Fibroblast of skin of abdomen (primary cell): Measurements from ENCODE around the gene DCC.
A peak's percentile ranks its signal among the peaks of the same experiment; 100 is the strongest.

ENCODE experiments used
- DNase-seq: peaks from one replicate; pipeline ENCODE4 v3.0.0-alpha.2; 2013

DCC gene

DNA sequence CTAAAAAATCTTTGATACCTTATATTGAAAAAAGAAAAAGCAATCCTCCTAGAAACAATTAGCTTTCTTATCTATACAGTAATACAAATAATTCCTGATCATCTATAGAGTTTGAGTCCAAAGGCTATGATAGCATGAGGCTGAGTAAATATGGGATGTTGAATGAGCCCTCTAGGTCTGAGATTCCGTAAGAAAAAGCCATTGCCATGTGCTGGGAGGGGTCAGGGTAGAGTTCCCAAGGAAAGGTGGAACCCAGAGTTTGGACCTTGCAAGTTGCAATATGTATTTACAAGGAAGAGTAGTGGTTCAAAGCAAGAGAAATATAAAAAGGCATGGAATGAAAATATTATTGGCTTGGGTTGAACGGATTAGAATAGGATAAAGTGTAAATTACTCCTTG, 178.1 kb downstream of the DCC start:
- DNase-seq = no peak

DNA sequence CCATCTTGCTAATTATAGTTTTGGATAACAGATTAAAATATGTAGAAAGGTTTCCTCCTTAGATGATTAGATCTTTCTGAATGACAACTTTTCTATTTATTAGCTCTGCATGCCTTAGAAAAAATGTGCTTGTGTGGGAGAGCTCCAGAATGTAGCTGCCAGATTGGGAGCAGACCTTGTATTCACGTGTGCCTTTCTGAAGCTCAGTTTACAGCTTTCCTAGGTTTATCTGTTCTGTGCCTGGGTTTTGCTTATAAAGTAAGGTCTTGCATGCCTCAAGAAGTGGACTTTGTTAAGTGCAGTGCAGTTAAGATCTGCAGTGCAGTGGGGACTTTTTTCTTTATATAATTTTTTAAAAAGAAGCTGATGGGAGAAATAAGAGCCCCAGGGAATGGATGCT, 179.0 kb downstream of the DCC start:
- no peak for DNase-seq

- DNase-seq = no peak
Observed at GRCh38 chr18:52523566-52523965, 183.6 kb downstream of the DCC start.

- DNase-seq = no peak
Observed at GRCh38 chr18:52531836-52532235, 191.8 kb downstream of the DCC start.

DNA sequence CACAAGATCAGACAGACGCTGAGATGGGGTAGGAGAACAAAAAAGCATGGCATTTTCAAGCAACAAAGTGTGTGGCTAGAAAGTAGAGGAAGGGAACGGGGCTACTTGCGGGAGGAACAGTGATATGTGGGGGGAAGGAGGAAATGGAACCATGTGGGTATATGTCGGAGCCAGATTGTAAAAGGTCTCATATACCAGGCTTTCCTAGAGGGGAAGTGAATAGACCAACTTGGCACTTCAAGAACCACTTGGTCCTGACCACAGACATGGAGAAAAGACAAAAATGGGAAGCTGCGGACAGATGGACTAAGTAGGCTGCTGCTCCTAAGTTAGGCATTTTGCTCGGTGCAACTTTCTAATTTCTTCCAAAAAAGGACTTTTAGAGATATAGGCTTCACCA, 196.0 kb downstream of the DCC start:
- DNase-seq = no peak

DNA sequence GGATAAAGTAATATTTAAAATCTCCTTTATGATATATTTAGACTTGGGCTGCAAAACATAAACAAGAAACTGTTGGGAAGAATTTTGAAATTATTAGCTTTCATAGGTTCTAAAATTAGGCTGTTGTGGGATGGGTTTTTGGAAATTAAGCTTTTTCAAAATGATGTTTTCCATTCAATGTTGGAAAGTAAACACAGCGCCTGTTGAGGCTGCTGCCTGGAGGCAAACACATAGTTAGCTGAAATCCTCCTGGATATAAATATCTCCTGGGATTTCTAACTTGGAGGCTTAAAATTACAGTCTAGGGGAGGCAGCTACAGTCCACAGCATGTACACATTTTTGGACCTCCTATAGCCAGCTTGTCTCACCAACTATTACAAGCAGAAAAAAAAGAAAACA, 197.3 kb downstream of the DCC start:
- no peak for DNase-seq

DNA sequence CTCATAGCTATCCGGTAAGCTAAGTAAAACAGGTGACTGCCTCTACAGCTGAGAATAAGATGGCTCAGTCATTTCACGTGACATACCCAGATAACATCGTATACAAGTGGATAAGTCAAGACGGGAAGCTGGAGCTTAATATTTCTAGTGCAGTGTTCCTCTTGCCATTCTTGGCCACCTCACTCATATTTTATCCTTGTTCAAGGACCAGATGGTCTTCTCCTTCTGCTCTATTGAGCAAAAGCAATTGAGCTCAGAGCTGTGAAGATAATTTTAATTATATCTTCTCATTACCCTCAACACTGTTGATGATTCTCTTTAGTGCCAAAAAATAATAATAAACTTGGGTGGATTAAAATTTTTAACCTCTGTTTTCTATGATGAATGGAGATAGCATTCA, 201.1 kb downstream of the DCC start:
- DNase-seq = no peak

GRCh38 chr18:52544086-52544485, 204.1 kb downstream of the DCC start:
- no peak for DNase-seq

- DNase-seq = no peak
Observed at GRCh38 chr18:52546686-52547346, 206.8 kb downstream of the DCC start.

GRCh38 chr18:52553441-52553840, 213.4 kb downstream of the DCC start:
- DNase-seq = no peak

- no peak for DNase-seq
Observed at GRCh38 chr18:52554180-52554579, 214.2 kb downstream of the DCC start.

DNA sequence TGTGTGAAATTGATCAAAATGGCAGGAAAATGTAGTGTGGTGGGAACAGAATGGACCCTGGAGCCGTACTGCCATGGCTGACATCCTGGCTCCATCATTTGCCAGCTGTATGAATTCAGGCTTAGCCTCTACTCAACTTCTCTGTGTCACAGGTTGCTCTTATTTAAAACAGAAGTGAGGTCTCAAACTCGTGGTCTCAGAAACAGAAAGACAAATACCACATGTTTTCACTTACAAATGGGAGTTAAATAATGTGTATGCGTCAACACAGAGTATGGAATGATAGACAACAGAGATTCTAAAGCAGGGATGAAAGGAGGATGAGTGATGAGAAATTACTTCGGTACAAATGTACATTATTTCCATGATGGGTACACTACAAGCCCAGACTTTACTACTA, 227.4 kb downstream of the DCC start:
- DNase-seq = peak; percentile 56

DNA sequence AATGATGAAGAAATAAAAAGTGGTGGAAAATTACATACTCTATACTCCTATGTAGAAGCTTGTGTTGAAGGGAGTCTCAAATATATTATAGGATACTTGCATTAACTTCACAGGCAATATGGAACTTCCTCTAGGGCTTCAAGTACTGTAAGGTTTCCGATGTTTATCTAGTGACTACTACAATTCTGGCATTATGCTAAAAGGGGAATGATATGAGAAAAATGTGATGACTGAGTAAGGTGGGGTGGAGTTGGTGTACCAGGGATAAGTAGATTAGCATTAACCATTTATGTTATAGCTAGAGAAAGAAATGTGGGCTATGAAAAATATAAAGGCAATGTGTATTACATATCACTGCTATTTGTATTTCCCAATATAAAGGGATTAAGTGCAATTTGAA, 229.5 kb downstream of the DCC start:
- DNase-seq = peak; percentile 65

GRCh38 chr18:52570975-52571374, 231.0 kb downstream of the DCC start:
- DNase-seq = peak; percentile 55

DNA sequence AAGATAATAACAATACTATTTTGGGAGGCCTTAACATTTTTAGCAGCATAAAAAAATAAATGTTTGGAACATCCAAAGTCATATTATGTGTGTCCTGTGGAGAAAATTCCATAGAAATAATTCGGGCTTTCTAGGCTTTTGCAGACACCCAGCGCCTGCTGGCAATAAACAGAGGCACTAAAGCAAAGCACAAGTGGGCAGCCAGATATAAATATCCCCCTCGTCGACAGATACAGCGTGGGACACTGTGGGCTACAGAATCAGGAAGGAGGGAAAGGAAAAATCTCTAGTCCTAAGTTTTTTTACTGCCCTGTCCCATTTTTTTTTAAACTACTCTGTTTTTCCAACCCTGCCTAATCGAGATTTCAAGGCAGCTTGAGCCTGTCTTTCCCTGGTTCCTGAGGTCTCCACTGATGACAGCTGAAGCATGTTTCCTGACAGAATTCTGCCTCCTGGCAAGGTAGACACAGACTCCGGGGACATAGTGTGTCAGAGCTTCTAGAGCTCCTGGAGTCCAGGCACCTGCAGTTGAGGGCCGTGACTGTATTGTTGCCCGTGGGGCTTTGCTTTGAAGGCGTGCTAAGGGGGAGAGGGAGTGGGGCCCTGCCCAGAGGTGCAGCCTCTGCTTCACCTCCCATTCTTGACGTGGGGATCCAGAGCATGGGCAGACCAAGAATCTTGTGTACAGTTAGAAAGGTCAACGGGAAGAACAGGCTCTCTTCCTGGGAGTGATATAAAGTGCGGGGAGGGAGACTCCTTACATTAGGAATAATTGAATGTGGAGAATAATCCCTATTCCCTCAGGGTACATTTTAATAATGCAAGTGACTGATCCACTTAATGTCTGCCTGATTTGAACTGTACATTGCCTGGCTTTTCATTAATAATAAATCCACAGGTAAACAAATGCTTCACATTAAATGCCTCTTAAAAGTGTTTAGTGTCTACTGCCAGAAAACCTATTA, 232.3 kb downstream of the DCC start:
- DNase-seq = no peak

DNA sequence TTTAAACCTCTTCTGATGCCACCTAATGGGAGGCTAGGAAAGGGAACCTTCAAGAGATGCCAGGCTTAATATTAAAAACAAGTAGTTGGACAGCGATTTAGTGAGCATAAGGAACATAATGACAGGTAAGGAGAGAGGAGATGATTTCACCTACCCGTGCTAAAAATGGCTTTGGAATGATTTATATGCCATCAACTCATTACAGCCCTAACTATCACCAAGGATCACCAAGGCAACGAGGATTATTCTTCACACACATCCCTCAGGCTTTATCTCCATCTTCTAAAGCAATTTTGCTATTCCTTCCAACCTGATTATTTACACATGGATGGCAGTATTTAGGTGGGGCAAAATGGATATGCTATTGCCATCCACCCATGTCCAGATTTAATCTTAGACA, 237.8 kb downstream of the DCC start:
- DNase-seq = no peak

GRCh38 chr18:52582061-52582460, 242.1 kb downstream of the DCC start:
- no peak for DNase-seq

GRCh38 chr18:52582516-52582915, 242.5 kb downstream of the DCC start:
- DNase-seq = no peak

DNA sequence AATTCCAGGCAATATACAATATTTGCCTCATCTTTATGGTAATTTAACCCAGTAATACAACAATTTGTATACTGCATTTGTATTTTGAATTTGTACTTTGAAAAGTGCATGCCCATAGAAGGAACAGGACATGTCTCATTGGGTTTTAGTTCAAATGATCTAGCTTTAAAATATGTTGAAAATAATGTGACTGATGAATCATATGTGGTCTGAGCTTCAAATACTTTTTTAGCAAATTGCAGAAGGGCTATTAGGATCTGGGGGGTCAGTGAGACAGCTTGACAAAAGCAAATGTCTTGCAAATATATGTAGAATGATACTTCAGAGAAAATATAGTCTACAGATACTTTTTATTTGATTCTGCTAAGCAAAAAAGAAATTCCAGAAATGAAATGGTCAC, 248.9 kb downstream of the DCC start:
- DNase-seq = peak; percentile 75

GRCh38 chr18:52596748-52597435, 256.9 kb downstream of the DCC start:
- DNase-seq = no peak

DNA sequence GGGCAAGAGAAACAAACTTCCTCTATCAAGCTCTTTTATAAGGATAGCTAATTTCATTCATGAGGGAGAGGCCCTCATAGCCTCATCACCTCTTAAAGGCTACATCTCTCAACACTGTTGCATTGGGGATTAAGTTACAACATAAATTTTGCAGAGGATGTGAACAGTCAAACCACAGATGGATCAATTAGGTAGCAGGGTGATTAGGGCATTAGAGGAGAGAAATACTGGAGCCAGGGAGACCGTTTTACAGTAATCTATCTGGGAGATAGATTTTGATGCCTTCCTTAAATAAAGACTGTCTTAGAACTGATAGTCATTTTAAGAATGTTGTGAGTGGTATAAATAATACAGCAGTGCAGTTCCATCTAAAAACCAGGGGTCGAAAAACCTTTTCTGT, 258.9 kb downstream of the DCC start:
- DNase-seq = no peak

GRCh38 chr18:52602820-52603219, 262.8 kb downstream of the DCC start:
- no peak for DNase-seq

GRCh38 chr18:52605345-52605744, 265.3 kb downstream of the DCC start:
- DNase-seq = no peak

GRCh38 chr18:52607985-52608384, 268.0 kb downstream of the DCC start:
- no peak for DNase-seq
